HepG2 (cell line): ENCODE results near the gene SNRNP200. TPM values are rescaled to one million over a fixed set of nuclear protein-coding genes. Genes with fewer than 3 reads are reported as not detected.
A peak's percentile ranks its signal among the peaks of the same experiment; 100 is the strongest.

Source experiments
- ARNT2 ChIP-seq: sonication (generic); formaldehyde crosslinking; IDR thresholded peaks from 2 replicates; pipeline ENCODE4 v1.8.0; 2022; ENCODE audit warnings: mild to moderate bottlenecking, low read depth, missing genetic modification reagents, moderate library complexity
- CSRNP2 ChIP-seq: sonication (generic); formaldehyde crosslinking; conservative IDR thresholded peaks from 2 replicates; pipeline ENCODE4 v1.8.0; 2022; ENCODE audit warnings: low read depth, missing genetic modification reagents
- DPF2 ChIP-seq: sonication (generic); formaldehyde crosslinking; IDR thresholded peaks from 2 replicates; pipeline ENCODE4 v1.4.0; 2020; ENCODE audit warnings: mild to moderate bottlenecking, low read depth, missing genetic modification reagents, borderline replicate concordance
- FLYWCH1 ChIP-seq: sonication (generic); formaldehyde crosslinking; IDR thresholded peaks from 2 replicates; pipeline ENCODE4 v1.8.1; 2023; ENCODE audit warnings: mild to moderate bottlenecking, missing genetic modification reagents
- PHF8 ChIP-seq: sonication (generic); formaldehyde crosslinking; IDR thresholded peaks from 2 replicates; pipeline ENCODE4 v1.5.0; 2020; ENCODE audit warnings: missing genetic modification reagents
- POLR2AphosphoS5 ChIP-seq: IDR thresholded peaks from 2 replicates; pipeline ENCODE4 v1.6.1; 2012; ENCODE audit warnings: low read depth, low read length
- REST ChIP-seq, 2 experiments: IDR thresholded peaks; 2 replicates each; pipeline ENCODE4 v1.6.1; 2011 to 2012; ENCODE audit warnings: low read length in 2 of 2, borderline replicate concordance in 1 of 2, low read depth in 1 of 2, mild to moderate bottlenecking in 1 of 2, moderate library complexity in 1 of 2
- SALL2 ChIP-seq: sonication (generic); formaldehyde crosslinking; IDR thresholded peaks from 2 replicates; pipeline ENCODE4 v1.8.1; 2023; ENCODE audit warnings: mild to moderate bottlenecking, missing genetic modification reagents, inconsistent platforms
- SMAD1 ChIP-seq: sonication (generic); formaldehyde crosslinking; IDR thresholded peaks from 2 replicates; pipeline ENCODE4 v1.4.0; 2020; ENCODE audit warnings: missing genetic modification reagents, low read depth, mild to moderate bottlenecking, borderline replicate concordance
- SP2 ChIP-seq: sonication (generic); formaldehyde crosslinking; IDR thresholded peaks from 2 replicates; pipeline ENCODE4 v1.5.1; 2020; ENCODE audit warnings: mild to moderate bottlenecking, missing genetic modification reagents
- TBX2 ChIP-seq: sonication (generic); formaldehyde crosslinking; IDR thresholded peaks from 2 replicates; pipeline ENCODE4 v1.5.0; 2020; ENCODE audit warnings: missing genetic modification reagents, mild to moderate bottlenecking, borderline replicate concordance
- ZBTB38 ChIP-seq: sonication (generic); formaldehyde crosslinking; IDR thresholded peaks from 2 replicates; pipeline ENCODE4 v1.5.1; 2020; ENCODE audit warnings: mild to moderate bottlenecking, missing genetic modification reagents
- ZMAT3 ChIP-seq: sonication (generic); formaldehyde crosslinking; conservative IDR thresholded peaks from 2 replicates; pipeline ENCODE4 v1.7.0; 2021; ENCODE audit warnings: missing genetic modification reagents
- ZNF256 ChIP-seq: sonication (generic); formaldehyde crosslinking; conservative IDR thresholded peaks from 2 replicates; pipeline ENCODE4 v1.4.0; 2020; ENCODE audit warnings: missing genetic modification reagents
- ZNF33B ChIP-seq: sonication (generic); formaldehyde crosslinking; IDR thresholded peaks from 2 replicates; pipeline ENCODE4 v1.5.1; 2020; ENCODE audit warnings: mild to moderate bottlenecking, missing genetic modification reagents
- ZNF501 ChIP-seq: sonication (generic); formaldehyde crosslinking; IDR thresholded peaks from 2 replicates; pipeline ENCODE4 v1.5.1; 2020; ENCODE audit warnings: mild to moderate bottlenecking, moderate library complexity, missing genetic modification reagents
- ZNF775 ChIP-seq: sonication (generic); formaldehyde crosslinking; IDR thresholded peaks from 2 replicates; pipeline ENCODE4 v1.4.0; 2020; ENCODE audit warnings: missing genetic modification reagents, mild to moderate bottlenecking, moderate library complexity, borderline replicate concordance
- ZNF788 ChIP-seq: sonication (generic); formaldehyde crosslinking; IDR thresholded peaks from 2 replicates; pipeline ENCODE4 v1.5.0; 2020; ENCODE audit warnings: mild to moderate bottlenecking, missing genetic modification reagents, borderline replicate concordance
- polyA plus RNA-seq, 8 experiments: library from polyadenylated mRNA; depleted of rRNA in 3 of 8; stranded (reverse) in 7 of 8; unstranded in 1 of 8; fragments of >200 nt; fragmentation: Illumina TruSeq in 4 of 8; extraction: Trizol in 4 of 8; gene quantifications; 2 replicates each; pipeline versions ENCODE4 v1.2.1 to v1.2.3, GENCODE V29; 2011 to 2016; ENCODE audit warnings: low read depth in 4 of 8, missing spikeins in 1 of 8, mixed read lengths in 1 of 8; ENCODE audit not compliant: insufficient read depth in 1 of 8
- total RNA-seq, 5 experiments: library from RNA; depleted of rRNA; stranded (reverse); fragments of >200 nt; fragmentation: Illumina TruSeq; extraction: Trizol; gene quantifications; 2 replicates each; pipeline ENCODE4 v1.2.3, GENCODE V29; 2016; ENCODE audit warnings: low read depth in 1 of 5
- TF ChIP-seq, protein P1 (sequence below): sonication (generic); formaldehyde crosslinking; IDR thresholded peaks from 2 replicates; pipeline ENCODE4 v1.5.0; 2020; ENCODE audit warnings: missing genetic modification reagents
- TF ChIP-seq, protein P2 (sequence below): sonication (generic); formaldehyde crosslinking; IDR thresholded peaks from 2 replicates; pipeline ENCODE4 v1.4.0; 2020; ENCODE audit warnings: mild to moderate bottlenecking, missing genetic modification reagents

Gene SNRNP200
- total and polyA plus RNA-seq, 2 of the 13 experiments (the other 11 are each of a cell fraction or from before 2014, with no cell fraction given): 99.0 to 232 TPM

GRCh38 chr2:96325041-96325883, 19.9 kb upstream of the SNRNP200 start, which contains the start of gene ITPRIPL1 (continued):
- TF ChIP-seq, protein P1, sequence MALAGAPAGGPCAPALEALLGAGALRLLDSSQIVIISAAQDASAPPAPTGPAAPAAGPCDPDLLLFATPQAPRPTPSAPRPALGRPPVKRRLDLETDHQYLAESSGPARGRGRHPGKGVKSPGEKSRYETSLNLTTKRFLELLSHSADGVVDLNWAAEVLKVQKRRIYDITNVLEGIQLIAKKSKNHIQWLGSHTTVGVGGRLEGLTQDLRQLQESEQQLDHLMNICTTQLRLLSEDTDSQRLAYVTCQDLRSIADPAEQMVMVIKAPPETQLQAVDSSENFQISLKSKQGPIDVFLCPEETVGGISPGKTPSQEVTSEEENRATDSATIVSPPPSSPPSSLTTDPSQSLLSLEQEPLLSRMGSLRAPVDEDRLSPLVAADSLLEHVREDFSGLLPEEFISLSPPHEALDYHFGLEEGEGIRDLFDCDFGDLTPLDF (CRISPR knock-in tag): peak; percentile 78; the same call in 1 of the 2 replicates
- TF ChIP-seq REST (IDR thresholded peaks at IDR 0.05; ENCODE audit: borderline replicate concordance in 1 of 2, low read depth in 1 of 2, low read length in 2 of 2) (0 out of 4 replicates have a peak, but pooled peaks of 1 of the 2 experiments have one; percentile 24), ZNF788 (CRISPR knock-in tag) (0 out of 2 replicates have a peak, but pooled peaks have one; percentile 12), ZNF501 (peak; percentile 57; the same call in 1 of the 2 replicates), POLR2AphosphoS5 (peak; percentile 54; the same call in 1 of the 2 replicates), ARNT2 (CRISPR knock-in tag) (no peak), FLYWCH1 (CRISPR knock-in tag) (no peak), PHF8 (peak; percentile 70; the same call in 1 of the 2 replicates), SALL2 (no peak), ZNF256 (CRISPR knock-in tag) (no peak), ZMAT3 (peak; percentile 69), CSRNP2 (no peak), TBX2 (CRISPR knock-in tag) (peak; percentile 78), DPF2 (CRISPR knock-in tag) (0 out of 2 replicates have a peak, but pooled peaks have one; percentile 9), SMAD1 (CRISPR knock-in tag) (0 out of 2 replicates have a peak, but pooled peaks have one; percentile 64), ZBTB38 (CRISPR knock-in tag) (peak; percentile 40), ZNF775 (CRISPR knock-in tag) (0 out of 2 replicates have a peak, but pooled peaks have one; percentile 27), ZNF33B (peak; percentile 80), SP2 (CRISPR knock-in tag) (no peak)
- TF ChIP-seq, protein P2, sequence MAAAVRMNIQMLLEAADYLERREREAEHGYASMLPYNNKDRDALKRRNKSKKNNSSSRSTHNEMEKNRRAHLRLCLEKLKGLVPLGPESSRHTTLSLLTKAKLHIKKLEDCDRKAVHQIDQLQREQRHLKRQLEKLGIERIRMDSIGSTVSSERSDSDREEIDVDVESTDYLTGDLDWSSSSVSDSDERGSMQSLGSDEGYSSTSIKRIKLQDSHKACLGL (CRISPR knock-in tag): peak; percentile 59
